WERI-Rb-1 (cell line): ENCODE results near the gene CCDC68.

ENCODE experiments used
- DNase-seq: peaks from one replicate; pipeline ENCODE4 v3.0.0-alpha.2; 2020
- H3K27ac ChIP-seq: fragments of 250-450 bp; sonication (Bioruptor Pico); 2 replicates; pipeline ENCODE4 v1.5.1; 2020; ENCODE audit warnings: mild to moderate bottlenecking, moderate library complexity
- H3K27me3 ChIP-seq: fragments of 250-450 bp; sonication (Bioruptor Pico); 2 replicates; pipeline ENCODE4 v1.5.1; 2021; ENCODE audit warnings: mild to moderate bottlenecking, low read depth, moderate library complexity; ENCODE audit not compliant: insufficient read depth, severe bottlenecking
- H3K36me3 ChIP-seq: fragments of 250-450 bp; sonication (Bioruptor Pico); 2 replicates; pipeline ENCODE4 v1.5.1; 2020; ENCODE audit warnings: mild to moderate bottlenecking, moderate library complexity
- H3K4me3 ChIP-seq: 2 replicates; pipeline ENCODE4 v1.5.1; 2011; ENCODE audit warnings: low read depth, mild to moderate bottlenecking, control low read depth, low read length
- H3K9me3 ChIP-seq: fragments of 250-450 bp; sonication (Bioruptor Pico); 2 replicates; pipeline ENCODE4 v1.5.1; 2021; ENCODE audit warnings: mild to moderate bottlenecking, moderate library complexity; ENCODE audit not compliant: severe bottlenecking
- CTCF ChIP-seq: IDR thresholded peaks from 2 replicates; pipeline ENCODE4 v1.5.1; 2011; ENCODE audit warnings: low read depth, mild to moderate bottlenecking, control low read depth, inconsistent platforms, low read length

Gene CCDC68

GRCh38 chr18:54880395-54881105 lies 78.7 kb downstream of the CCDC68 start:
- DNase-seq = no peak
- Histone ChIP-seq H3K27me3 (peaks cover 91% of the 10 kb centered on the region), H3K9me3 (peaks cover 8% of the 10 kb centered on the region), H3K36me3 (no peaks in the 10 kb centered on the region), H3K27ac (no peak overlapping the region), H3K4me3 (no peak overlapping the region)
- no peak for TF ChIP-seq CTCF

- Histone ChIP-seq H3K36me3 (no peaks in the 10 kb centered on the region), H3K27me3 (peaks cover 91% of the 10 kb centered on the region)
- no peak for TF ChIP-seq CTCF
Measured at GRCh38 chr18:54879691-54880090, 79.6 kb downstream of the CCDC68 start.

GRCh38 chr18:54878659-54879358 lies 80.5 kb downstream of the CCDC68 start:
- Histone ChIP-seq H3K36me3 (no peaks in the 10 kb centered on the region), H3K27me3 (peaks cover 91% of the 10 kb centered on the region), H3K4me3 (no peak overlapping the region), H3K27ac (no peak overlapping the region), H3K9me3 (peaks cover 8% of the 10 kb centered on the region)
- no peak for DNase-seq
- TF ChIP-seq CTCF = no peak

More at GRCh38 chr18:54879691-54880090, 79.6 kb downstream of the CCDC68 start:
- Histone ChIP-seq H3K27ac (no peak overlapping the region), H3K4me3 (no peak overlapping the region), H3K9me3 (peaks cover 8% of the 10 kb centered on the region)
- DNase-seq = no peak

- peaks cover 91% of the 10 kb centered on the region for H3K27me3 ChIP-seq
- peaks cover 8% of the 10 kb centered on the region for H3K9me3 ChIP-seq
- DNase-seq = no peak
- no peak overlapping the region for H3K27ac ChIP-seq
- TF ChIP-seq CTCF = no peak
- H3K36me3 ChIP-seq = no peaks in the 10 kb centered on the region
- H3K4me3 ChIP-seq = no peak overlapping the region
Measured at GRCh38 chr18:54878159-54878622, 81.1 kb downstream of the CCDC68 start.

GRCh38 chr18:54877076-54877475 lies 82.2 kb downstream of the CCDC68 start:
- no peak for TF ChIP-seq CTCF
- DNase-seq = no peak
- peaks cover 8% of the 10 kb centered on the region for H3K9me3 ChIP-seq

More at GRCh38 chr18:54877076-54877475, 82.2 kb downstream of the CCDC68 start:
- Histone ChIP-seq H3K36me3 (no peaks in the 10 kb centered on the region), H3K27ac (no peak overlapping the region), H3K27me3 (peaks cover 89% of the 10 kb centered on the region), H3K4me3 (no peak overlapping the region)
